Measurements from ENCODE around the gene OR10X1.

Gene OR10X1, protein sequence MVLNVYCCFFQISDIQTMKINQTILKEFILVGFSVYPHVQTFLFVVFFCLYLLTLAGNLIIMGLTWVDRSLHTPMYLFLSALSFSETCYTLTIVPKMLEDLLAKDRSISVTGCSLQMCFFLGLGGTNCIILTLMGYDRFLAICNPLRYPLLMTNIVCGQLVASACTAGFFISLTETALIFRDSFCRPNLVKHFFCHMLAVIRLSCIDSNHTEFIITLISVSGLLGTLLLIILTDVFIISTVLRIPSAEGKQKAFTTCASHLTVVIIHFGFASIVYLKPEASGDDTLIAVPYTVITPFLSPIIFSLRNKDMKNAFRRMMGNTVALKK

DNA sequence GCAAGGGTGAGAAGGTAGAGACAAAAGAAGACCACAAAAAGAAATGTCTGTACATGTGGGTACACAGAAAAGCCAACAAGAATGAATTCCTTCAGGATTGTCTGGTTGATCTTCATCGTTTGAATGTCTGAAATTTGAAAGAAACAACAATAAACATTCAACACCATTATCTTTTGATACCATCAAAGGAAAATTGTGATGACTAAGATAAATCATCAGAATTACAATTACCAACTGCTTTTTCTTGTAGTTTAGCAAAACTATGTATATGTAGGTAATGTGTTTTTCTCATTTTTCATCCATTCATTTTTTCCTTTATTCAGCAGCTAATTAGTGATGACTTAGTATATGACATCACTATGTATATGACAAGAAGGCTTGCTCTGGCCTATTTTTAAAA is at the start of gene OR10X1:
Gene OR10X1 (minus strand): TSS at position 167 of the 400 bp plus-strand sequence. CDS start 0 bp downstream, at position 167.
- no peak for DNase-seq

DNA sequence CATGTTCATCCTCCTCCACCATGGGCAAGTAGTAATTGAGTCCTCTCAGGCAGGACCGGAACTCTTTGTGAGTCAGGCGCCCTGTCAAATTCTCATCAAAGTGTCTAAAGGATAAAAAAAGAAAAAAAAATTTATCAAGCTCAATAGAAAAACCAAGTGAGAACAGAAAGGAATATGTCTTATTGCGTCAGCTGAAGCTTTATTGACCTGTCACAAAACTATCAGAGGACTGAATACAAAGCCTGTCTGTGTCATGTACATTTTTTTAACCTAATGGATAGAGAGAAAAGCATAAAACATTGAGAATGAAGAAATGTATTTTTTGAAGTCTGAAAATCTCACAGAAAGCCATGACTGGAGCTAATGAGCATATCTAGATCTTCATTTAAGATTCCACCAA is 34.1 kb upstream of the OR10X1 start:
- DNase-seq = no peak

DNA sequence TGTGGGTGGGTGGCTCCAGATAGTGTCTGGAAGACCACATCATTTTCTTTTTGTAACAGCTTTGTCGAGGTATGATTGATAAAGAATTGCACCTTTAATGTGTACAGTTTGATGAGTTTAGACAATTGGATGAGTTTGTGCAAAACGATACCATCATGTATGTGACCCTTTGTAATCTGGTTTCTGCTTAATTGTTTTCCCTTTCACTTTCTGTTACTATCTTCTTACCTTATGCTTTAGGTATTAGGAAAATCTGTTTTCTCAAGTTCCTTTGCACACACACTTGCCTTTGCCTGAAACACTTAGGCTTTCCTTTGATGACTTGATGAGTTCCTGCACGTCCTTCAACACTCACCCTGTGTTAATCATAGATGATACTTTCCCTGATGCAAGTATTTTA is 32.2 kb upstream of the OR10X1 start:
- no peak for DNase-seq

DNA sequence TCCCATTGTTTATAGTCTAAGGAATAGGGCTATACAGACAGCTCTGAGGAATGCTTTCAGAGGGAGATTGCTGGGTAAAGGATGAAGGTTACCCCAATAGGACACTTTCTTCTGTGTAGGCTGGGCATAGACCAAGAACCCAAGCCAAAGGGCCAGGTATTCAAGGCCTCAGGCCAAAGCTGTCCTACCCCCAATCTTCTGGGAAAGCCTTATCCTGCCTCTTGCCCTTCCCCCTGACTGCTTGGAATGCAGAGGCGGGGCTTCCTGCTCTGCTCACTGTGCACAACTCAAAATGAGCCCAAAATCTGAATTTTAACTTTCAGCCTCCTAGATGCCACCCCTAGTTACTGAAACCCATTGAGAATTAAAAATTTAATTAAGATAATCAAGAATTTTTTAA is 27.6 kb upstream of the OR10X1 start:
- no peak for DNase-seq

DNA sequence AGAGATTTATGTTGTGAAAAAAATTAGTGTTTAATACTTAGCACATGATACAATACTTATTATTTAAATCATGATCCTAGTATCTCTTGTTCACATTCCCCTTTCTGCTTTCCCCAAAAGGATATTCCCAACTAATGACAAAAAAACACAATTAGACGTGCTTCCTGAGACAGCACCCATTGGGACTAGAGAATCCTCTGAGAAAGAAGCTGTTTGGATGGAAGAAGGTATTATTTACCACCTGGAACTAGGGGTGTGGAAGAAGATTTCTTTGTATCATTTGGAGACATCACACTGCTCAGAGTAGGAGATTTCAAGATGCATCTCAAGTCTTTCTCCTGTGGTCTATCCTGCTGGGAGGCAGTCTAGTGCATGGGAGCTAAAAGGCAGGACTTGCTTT is 25.3 kb upstream of the OR10X1 start, which contains the start of gene OR10Z1:
Gene OR10Z1 (plus strand): TSS at position 301 of the 400 bp plus-strand sequence. CDS start 1,171 bp downstream, outside the sequence.
- DNase-seq = no peak

DNA sequence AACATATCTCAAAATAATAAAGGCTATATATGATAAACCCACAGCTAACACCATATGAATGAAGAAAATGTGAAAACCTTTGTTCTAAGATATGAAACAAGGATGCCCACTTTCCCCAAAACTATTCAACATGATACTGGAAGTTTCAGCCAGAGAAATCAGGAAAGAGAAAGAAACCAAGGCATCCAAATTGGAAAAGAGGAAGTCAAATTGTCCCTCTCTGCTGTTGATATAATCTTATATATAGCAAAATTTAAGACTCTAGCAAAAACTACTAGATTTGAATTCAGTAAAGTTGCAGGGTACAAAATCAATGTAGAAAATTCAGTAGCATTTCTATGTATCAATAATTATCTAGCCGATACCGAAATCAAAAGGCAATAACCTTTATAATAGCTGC is 21.0 kb upstream of the OR10X1 start:
- DNase-seq = no peak

DNA sequence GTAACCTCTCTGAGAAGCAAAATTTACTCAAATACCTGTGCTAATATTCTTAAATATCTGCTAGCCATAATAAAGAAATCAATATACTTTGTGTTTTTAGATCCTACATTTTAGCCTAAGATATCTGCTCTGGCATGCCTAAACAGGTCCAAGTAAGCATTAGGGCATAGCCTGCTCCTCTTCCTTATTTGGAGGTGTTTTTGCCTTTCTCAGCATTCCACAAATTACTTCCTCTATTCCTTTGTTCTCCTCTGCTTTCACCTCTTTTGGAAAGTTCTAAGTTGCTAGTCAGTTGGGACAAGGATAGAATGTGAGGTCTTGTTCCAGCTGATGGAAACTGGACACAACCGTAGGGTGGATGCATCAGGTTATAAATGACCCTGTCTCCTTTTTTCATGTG is 7.2 kb upstream of the OR10X1 start:
- DNase-seq = no peak

DNA sequence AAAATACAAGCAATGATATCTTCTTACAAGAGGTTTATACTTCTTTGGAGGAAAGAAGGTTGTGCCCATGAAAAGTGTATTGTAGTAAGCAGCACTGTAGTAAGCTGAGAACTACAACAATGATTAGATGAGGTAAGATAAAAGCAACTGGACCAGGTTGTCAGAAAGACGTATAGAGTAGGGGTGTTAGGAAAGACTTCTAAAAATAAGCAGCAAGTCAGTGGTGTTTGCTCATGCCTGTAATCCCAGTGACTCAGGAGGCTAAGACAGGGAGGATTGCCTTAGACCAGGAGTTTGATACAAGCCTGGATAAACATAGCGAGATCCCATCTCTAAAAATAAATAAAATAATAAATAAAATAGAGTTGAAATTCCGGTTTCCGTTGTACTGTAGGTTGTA is 4.3 kb upstream of the OR10X1 start:
- DNase-seq = no peak

DNA sequence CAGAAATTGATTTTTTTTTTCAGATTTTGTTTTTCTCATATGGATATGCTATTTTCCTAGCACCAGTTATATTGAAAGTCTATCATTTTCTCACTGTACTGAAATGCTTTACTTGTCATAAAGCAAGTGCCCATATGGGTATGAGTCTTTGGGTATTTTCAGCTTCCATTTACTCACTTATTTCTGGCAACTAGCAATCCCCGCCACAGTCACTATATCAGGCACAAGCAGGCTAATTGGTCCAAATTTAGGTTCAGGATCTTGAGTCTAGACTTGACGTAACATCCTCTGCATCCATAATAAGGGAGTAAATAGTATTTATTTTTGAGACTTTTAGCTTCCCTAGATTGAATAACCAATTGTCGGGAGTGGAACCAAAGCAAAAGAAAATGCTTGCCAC is 2.1 kb downstream of the OR10X1 start:
- DNase-seq = no peak

DNA sequence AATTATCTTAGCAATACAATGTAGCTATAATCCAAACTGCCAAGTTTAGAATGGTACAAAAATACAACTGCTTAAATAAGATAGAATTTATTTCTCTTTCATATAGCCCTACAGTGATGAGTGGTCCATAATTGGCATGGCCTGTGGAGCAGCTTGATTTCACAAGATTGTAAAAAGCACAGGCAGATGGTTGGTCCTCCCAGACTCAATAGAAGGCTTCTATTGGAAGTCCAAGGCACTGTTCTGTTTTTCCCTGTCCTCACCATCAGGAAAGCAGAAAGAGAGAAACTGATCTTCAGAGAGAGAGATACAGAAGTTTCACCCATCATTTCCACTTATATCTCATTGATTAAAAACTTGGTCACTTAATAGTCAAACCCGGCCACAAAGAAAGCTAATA is 7.5 kb downstream of the OR10X1 start:
- DNase-seq = no peak

DNA sequence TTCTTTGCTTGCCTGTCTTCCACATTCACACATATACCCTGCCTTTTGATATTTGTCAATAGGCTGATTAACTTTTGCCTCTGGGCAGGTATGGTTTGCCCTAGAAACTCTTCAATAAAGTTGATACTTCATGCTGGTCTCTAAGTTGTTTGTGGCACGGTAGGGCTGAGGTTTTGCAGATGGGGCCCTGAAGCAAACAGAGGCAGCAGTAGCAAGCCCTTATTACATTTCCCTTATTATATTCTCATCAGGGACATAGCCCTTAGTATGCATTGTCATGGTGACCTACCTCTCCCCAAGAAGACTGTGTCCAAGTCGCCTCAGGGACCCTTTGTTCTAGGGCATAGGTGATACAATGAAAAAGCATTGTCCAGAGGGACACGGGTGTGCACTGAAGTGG is 9.2 kb downstream of the OR10X1 start, which contains the start of gene OR6P1:
Gene OR6P1 (minus strand): TSS at position 101 of the 400 bp plus-strand sequence. CDS start 6,976 bp downstream, outside the sequence.
- DNase-seq = no peak

DNA sequence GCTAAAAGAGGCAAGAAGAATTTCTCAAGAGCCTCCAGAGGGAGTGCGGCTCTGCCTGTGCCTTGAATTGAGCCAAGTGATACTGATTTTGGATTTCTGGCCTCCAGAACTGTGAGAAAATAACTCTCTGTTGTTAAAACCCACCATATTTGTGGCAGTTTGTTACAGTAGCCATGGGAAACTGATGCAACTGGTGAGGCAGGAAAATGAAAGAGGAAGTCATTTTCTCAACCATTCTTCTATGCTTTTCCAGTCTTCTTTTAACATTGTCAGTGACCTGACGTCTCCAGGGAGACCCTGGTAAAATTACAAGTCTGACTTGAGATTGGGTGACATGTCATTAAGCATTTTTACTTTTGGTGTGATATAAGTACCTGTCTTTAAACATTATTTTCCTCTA is 15.1 kb downstream of the OR10X1 start:
- no peak for DNase-seq

DNA sequence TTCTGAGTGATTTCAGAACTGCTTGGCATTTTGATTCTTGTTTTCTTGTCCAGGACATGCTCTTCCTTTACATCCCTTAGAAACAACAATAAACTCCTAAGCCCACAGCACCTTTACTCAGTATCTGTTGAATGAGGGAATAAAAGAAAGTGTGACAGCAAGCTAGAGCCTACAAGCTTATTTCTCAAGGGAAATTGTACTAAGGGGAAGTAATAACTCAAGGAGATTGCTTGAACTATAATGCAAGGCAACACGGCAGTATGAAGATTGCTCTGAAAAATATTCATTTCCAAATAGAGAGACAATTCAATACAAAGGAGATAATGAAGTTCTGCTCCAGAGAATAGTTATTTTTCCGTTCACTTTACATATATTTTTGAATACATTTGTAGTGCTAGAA is 15.8 kb downstream of the OR10X1 start:
- no peak for DNase-seq

DNA sequence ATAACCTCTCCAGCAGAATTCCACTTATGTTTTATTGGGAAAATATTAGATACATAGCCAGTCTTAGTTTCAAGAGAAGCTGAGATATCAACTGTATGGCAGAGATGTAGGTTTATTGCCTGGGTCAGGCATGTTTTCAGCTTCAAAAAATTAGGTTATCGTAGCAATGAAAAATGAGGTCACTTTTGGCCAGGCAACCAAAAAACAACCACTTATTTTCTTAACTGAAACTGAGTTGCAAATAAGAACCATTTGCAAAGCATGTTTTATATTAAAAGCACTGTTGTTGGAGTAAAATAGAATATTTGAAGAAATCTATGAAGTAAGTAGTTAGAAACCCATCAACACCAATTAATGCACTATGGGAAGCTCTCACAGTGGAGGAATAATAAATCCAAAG is 20.0 kb downstream of the OR10X1 start:
- no peak for DNase-seq

DNA sequence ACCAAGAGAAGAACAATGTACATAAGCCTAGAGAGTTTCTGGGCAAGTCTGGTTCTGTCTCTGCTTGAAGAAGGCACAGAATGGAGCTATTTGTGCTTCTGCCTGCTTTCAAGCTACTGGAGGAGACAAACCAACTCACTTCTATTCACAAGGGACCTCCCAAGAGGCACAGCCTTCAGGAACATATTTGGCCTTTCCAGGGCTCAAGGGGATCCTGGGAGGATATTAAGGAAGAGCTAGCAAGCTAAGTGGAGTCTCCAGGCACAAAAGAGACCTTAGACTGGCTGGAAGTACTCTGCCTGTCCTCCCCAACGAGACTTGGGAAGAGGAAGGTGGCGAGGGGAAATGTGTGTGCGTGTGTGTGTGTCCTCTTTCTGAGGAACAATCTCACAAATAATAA is 25.3 kb downstream of the OR10X1 start, which contains the start of gene OR6Y1:
Gene OR6Y1 (minus strand): TSS at position 54 of the 400 bp plus-strand sequence. CDS start 6,300 bp downstream, outside the sequence.
- DNase-seq = no peak

DNA sequence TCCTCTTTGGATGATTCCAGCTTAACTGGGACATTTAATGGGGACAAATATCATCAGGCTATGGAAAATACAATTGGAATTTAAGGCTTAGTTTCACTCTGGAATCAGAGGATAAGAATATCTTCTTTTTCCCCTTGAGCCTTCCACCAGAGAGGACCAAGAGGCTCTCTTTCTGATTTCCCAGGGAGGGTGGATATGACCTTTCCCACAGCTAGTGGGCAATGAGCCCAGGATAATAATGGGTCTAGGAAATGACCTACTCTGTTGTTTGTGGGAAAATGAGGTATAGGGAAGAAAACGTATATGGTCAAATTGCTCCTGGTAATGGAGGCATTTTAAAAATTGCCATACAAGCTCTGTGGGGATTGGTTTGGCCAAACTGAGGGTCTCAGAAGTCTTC is 27.4 kb downstream of the OR10X1 start:
- DNase-seq = no peak

DNA sequence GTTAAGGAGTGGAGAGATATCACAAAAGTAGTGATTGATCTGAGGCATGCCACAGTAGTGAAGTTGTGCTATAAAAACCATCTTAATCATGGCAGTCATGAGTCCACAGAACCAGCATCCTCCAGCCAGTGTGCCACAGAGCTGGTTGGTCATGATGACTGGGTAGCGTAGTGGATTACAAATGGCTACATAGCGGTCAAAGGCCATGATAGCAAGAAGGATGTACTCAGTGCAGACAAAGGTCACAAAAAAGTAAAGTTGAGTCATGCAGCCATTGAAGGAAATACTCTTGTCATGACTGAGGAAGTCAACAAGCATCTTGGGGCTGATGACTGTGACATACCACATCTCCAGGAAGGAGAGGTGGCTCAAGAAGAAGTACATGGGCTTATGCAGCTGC is 32.2 kb downstream of the OR10X1 start:
- no peak for DNase-seq

DNA sequence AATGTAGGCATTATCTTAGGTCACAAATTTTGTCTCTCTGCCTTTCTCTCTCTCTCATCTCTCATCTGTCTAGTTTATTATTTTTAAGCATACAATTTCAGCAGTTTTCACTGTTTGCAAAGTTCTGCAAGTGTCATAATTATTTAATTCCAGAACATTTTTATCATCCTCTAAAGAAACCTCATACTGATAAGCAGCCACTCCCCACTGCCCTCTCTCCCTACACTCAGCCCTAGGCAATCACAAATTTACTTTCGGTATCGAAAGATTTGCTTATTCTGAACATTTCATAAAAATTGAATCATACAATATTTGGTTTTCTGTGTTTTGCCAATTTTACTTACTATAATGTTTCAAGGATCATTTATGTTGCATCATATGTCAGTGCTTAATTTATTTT is 42.1 kb downstream of the OR10X1 start:
- no peak for DNase-seq

DNA sequence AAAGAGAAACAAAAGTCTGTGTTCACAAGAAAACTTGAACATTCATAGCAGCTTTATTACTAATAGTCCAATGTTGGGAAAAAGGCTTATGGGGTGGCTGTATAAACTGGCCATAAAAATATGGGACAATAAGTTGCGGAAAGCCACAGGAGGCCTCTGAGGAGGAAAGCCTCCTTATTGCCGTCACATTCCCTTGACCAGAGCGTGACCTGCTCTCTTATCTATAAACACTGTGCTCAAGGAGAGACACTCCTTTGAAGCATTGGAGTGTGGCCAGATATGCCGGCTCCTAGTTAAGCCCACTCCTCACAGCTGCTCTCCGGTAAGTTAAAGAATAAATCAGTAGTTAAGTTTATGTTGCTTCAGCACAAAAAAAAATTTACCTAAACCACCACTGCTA is 45.2 kb downstream of the OR10X1 start:
- DNase-seq = no peak

Data from NCI-H1105 treated with DMSO at 0.1 percent for 48 hours (cell line).